ENCODE data around the gene TRMT11. TPM values are rescaled to one million over a fixed set of nuclear protein-coding genes. Genes with fewer than 3 reads are reported as not detected.
A peak's percentile ranks its signal among the peaks of the same experiment; 100 is the strongest.

The TRMT11 gene
- total and polyA plus RNA-seq, 9 of the 15 experiments (the other 6 are each of a cell fraction or from before 2014, with no cell fraction given), result 38.8 to 88.0 (median 59.8) TPM

GRCh38 chr6:125945378-125946141 lies 40.8 kb upstream of the TRMT11 start (continued):
- TF ChIP-seq SIN3B (IDR thresholded peaks at IDR 0.05; ENCODE audit: low read depth), result no peak
- no peak for TF ChIP-seq ZNF644 (tag; IDR thresholded peaks at IDR 0.05; ENCODE audit: low read depth)
- TF ChIP-seq ID3 (CRISPR knock-in tag; IDR thresholded peaks at IDR 0.05), result no peak
- TF ChIP-seq ID3 (tag; IDR thresholded peaks at IDR 0.05), result no peak
- no peak for TF ChIP-seq ZNF766 (CRISPR knock-in tag; conservative IDR thresholded peaks at IDR 0.05)
- TF ChIP-seq ZFPM2 (CRISPR knock-in tag; IDR thresholded peaks at IDR 0.05), result no peak
- no peak for TF ChIP-seq BCLAF1 (IDR thresholded peaks at IDR 0.05; ENCODE audit: borderline replicate concordance in 1 of 2, control insufficient read depth in 1 of 2, low read depth in 2 of 2, low read length in 1 of 2)
- TF ChIP-seq RBM25 (IDR thresholded peaks at IDR 0.05; ENCODE audit: low read depth, low read length, severe bottlenecking), result no peak
- peak; percentile 28; the same call in 1 of the 2 replicates for TF ChIP-seq NCOR1 (IDR thresholded peaks at IDR 0.05)
- TF ChIP-seq SP1 (CRISPR knock-in tag; IDR thresholded peaks at IDR 0.05), result no peak
- TF ChIP-seq CBX3 (IDR thresholded peaks at IDR 0.05; ENCODE audit: borderline replicate concordance in 1 of 2, low read length in 2 of 2), result no peak
- no peak for TF ChIP-seq TCF7L2 (IDR thresholded peaks at IDR 0.05; ENCODE audit: low read depth, low read length)
- no peak; the same call in 1 of the 2 replicates for TF ChIP-seq CHAMP1 (IDR thresholded peaks at IDR 0.05)
- TF ChIP-seq ZSCAN29 (IDR thresholded peaks at IDR 0.05), result no peak
- no peak for TF ChIP-seq HMGXB4 (CRISPR knock-in tag; IDR thresholded peaks at IDR 0.05)
- TF ChIP-seq ZNF707 (CRISPR knock-in tag; conservative IDR thresholded peaks at IDR 0.05), result no peak
- TF ChIP-seq ZNF140 (CRISPR knock-in tag; IDR thresholded peaks at IDR 0.05), result no peak
- TF ChIP-seq HMG20B (CRISPR knock-in tag; IDR thresholded peaks at IDR 0.05), result no peak
- no peak for TF ChIP-seq SETDB1 (IDR thresholded peaks at IDR 0.05; ENCODE audit: low read length)
- no peak; the same call in 1 of the 2 replicates for TF ChIP-seq NCOA1 (IDR thresholded peaks at IDR 0.05; ENCODE audit: low read depth)
- TF ChIP-seq FUS (optimal IDR thresholded peaks at IDR 0.05; ENCODE audit: low read depth, low read length), result no peak
- no peak for TF ChIP-seq NRF1 (conservative IDR thresholded peaks at IDR 0.05 in 1 of 2, IDR thresholded peaks at IDR 0.05 in 1 of 2)

Measured in K562 (cell line).